Fibroblast of lung (primary cell): ENCODE results near the gene FGF14. TPM values are rescaled to one million over a fixed set of nuclear protein-coding genes. Genes with fewer than 3 reads are reported as not detected.
A peak's percentile ranks its signal among the peaks of the same experiment; 100 is the strongest.
"Not testable (repeated sequence)": the region's sequence is repeated elsewhere in the genome, so short reads cannot be mapped to it uniquely, and the experiment has no call there.

ENCODE experiments used
- DNase-seq, 2 donors: peaks; one replicate each; pipeline versions ENCODE4 v3.0.0 to v3.0.0-alpha.2; 2010; ENCODE audit warnings: low read depth in 2 of 2
- H2AFZ ChIP-seq: 2 replicates; pipeline ENCODE4 v1.5.1; 2012; ENCODE audit warnings: low read length, control low read depth, inconsistent platforms
- H3K27ac ChIP-seq: 2 replicates; pipeline ENCODE4 v1.5.1; 2011; ENCODE audit warnings: low read length, control low read depth; ENCODE audit not compliant: insufficient read depth
- H3K27me3 ChIP-seq: 2 replicates; pipeline ENCODE4 v1.5.1; 2011; ENCODE audit warnings: mild to moderate bottlenecking, low read length; ENCODE audit not compliant: control insufficient read depth, insufficient read depth
- H3K36me3 ChIP-seq: 2 replicates; pipeline ENCODE4 v1.5.1; 2011; ENCODE audit warnings: low read length; ENCODE audit not compliant: control insufficient read depth, insufficient read depth
- H3K4me1 ChIP-seq: 2 replicates; pipeline ENCODE4 v1.5.1; 2011; ENCODE audit warnings: low read length; ENCODE audit not compliant: control insufficient read depth, insufficient read depth; ENCODE audit errors: extremely low read depth
- H3K4me2 ChIP-seq: 2 replicates; pipeline ENCODE4 v1.5.1; 2011; ENCODE audit warnings: low read length, control low read depth; ENCODE audit not compliant: insufficient read depth; ENCODE audit errors: extremely low read depth
- H3K4me3 ChIP-seq, 4 experiments: fragments of 200-600 bp in 1 of 4; sonication (generic) in 1 of 4; replicated peaks in 1 of 4; 2 replicates each; pipeline ENCODE4 v1.5.1; 2011 to 2016; ENCODE audit warnings: low read length in 4 of 4, low read depth in 3 of 4, mild to moderate bottlenecking in 3 of 4, control low read depth in 2 of 4, inconsistent platforms in 1 of 4, mixed read lengths in 1 of 4; ENCODE audit not compliant: insufficient read depth in 1 of 4; ENCODE audit errors: control extremely low read depth in 1 of 4
- H3K79me2 ChIP-seq: 2 replicates; pipeline ENCODE4 v1.5.1; 2012; ENCODE audit warnings: mild to moderate bottlenecking, low read length, inconsistent platforms; ENCODE audit not compliant: control insufficient read depth, insufficient read depth
- H3K9ac ChIP-seq: 2 replicates; pipeline ENCODE4 v1.5.1; 2011; ENCODE audit warnings: mild to moderate bottlenecking, low read length, control low read depth; ENCODE audit not compliant: insufficient read depth
- H3K9me3 ChIP-seq: 2 replicates; pipeline ENCODE4 v1.5.1; 2012; ENCODE audit warnings: low read depth, low read length; ENCODE audit not compliant: control insufficient read depth, insufficient read depth
- H4K20me1 ChIP-seq: 2 replicates; pipeline ENCODE4 v1.5.1; 2011; ENCODE audit warnings: low read length; ENCODE audit not compliant: control insufficient read depth, insufficient read depth; ENCODE audit errors: extremely low read depth
- CTCF ChIP-seq, 2 donors: IDR thresholded peaks in 1 of 2; conservative IDR thresholded peaks in 1 of 2; 1 replicate in 1 of 2; 2 replicates in 1 of 2; pipeline ENCODE4 v1.5.1; 2011 to 2012; ENCODE audit warnings: low read length in 2 of 2, control low read depth in 1 of 2, inconsistent platforms in 1 of 2, low read depth in 1 of 2, mild to moderate bottlenecking in 1 of 2
- EZH2 ChIP-seq: IDR thresholded peaks from 2 replicates; pipeline ENCODE4 v1.5.1; 2012; ENCODE audit warnings: low read length, control low read depth, mild to moderate bottlenecking; ENCODE audit errors: missing control alignments
- polyA plus RNA-seq, 2 donors: library from polyadenylated mRNA; depleted of rRNA in 1 of 2; stranded (reverse) in 1 of 2; unstranded in 1 of 2; fragments of >200 nt; gene quantifications; 2 replicates each; pipeline ENCODE4 v1.2.1, GENCODE V29; 2011 to 2012; ENCODE audit warnings: missing spikeins in 1 of 2
- total RNA-seq: library from RNA; depleted of rRNA; stranded (reverse); fragments of >200 nt; gene quantifications from 2 replicates; pipeline ENCODE4 v1.2.1, GENCODE V29; 2014

The FGF14 gene
- total and polyA plus RNA-seq, 2 donors (not counting 1 experiment from before 2014, with no cell fraction given), result 0.94 to 7.8 TPM

GRCh38 chr13:102141625-102142472 lies 260.0 kb downstream of the FGF14 start:
- H3K4me3 ChIP-seq, result no peak overlapping the region
- H4K20me1 ChIP-seq, result no peaks in the 10 kb centered on the region
- H3K27ac ChIP-seq, result no peak overlapping the region
- H3K79me2 ChIP-seq, result no peaks in the 10 kb centered on the region
- no peak overlapping the region for H3K9ac ChIP-seq
- no peaks in the 10 kb centered on the region for H3K36me3 ChIP-seq
- H2AFZ ChIP-seq, result no peak overlapping the region
- DNase-seq, result peak; percentile 23 to 69
- no peaks in the 10 kb centered on the region for H3K9me3 ChIP-seq
- TF ChIP-seq EZH2, result no peak
- TF ChIP-seq CTCF (conservative IDR thresholded peaks at IDR 0.05 in 1 of 2, IDR thresholded peaks at IDR 0.05 in 1 of 2; ENCODE audit: low read depth in 1 of 2, low read length in 2 of 2), result peak; percentile 54 to 76
- H3K27me3 ChIP-seq, result no peaks in the 10 kb centered on the region
- no peak overlapping the region for H3K4me2 ChIP-seq
- H3K4me1 ChIP-seq, result no peaks in the 10 kb centered on the region

- Histone ChIP-seq H3K4me1 (no peaks in the 10 kb centered on the region), H3K27ac (no peak overlapping the region), H3K4me3 (no peak overlapping the region), H4K20me1 (no peaks in the 10 kb centered on the region), H3K36me3 (no peaks in the 10 kb centered on the region), H3K9ac (no peak overlapping the region), H3K79me2 (no peaks in the 10 kb centered on the region), H3K4me2 (no peak overlapping the region), H3K27me3 (no peaks in the 10 kb centered on the region), H2AFZ (no peak overlapping the region), H3K9me3 (no peaks in the 10 kb centered on the region)
- TF ChIP-seq CTCF (conservative IDR thresholded peaks at IDR 0.05 in 1 of 2, IDR thresholded peaks at IDR 0.05 in 1 of 2; ENCODE audit: low read depth in 1 of 2, low read length in 2 of 2), result no peak
- no peak for TF ChIP-seq EZH2
- DNase-seq, result no peak
These were observed 262.2 kb downstream of the FGF14 start for GRCh38 chr13:102139626-102140025.

- H3K4me3 ChIP-seq, result no peak overlapping the region
- DNase-seq, result peak in 1 of 2 donors; percentile 42
- H3K4me2 ChIP-seq, result no peak overlapping the region
- H3K9me3 ChIP-seq, result no peaks in the 10 kb centered on the region
- H2AFZ ChIP-seq, result no peak overlapping the region
- no peak overlapping the region for H3K9ac ChIP-seq
- no peaks in the 10 kb centered on the region for H3K4me1 ChIP-seq
- TF ChIP-seq CTCF (conservative IDR thresholded peaks at IDR 0.05 in 1 of 2, IDR thresholded peaks at IDR 0.05 in 1 of 2; ENCODE audit: low read depth in 1 of 2, low read length in 2 of 2) (no peak), EZH2 (no peak)
- H3K36me3 ChIP-seq, result no peaks in the 10 kb centered on the region
- H3K79me2 ChIP-seq, result no peaks in the 10 kb centered on the region
- H4K20me1 ChIP-seq, result no peaks in the 10 kb centered on the region
- no peaks in the 10 kb centered on the region for H3K27me3 ChIP-seq
- H3K27ac ChIP-seq, result no peak overlapping the region
These were observed 263.1 kb downstream of the FGF14 start for GRCh38 chr13:102138635-102139190.

- H3K4me2 ChIP-seq, H3K36me3 ChIP-seq, H3K27ac ChIP-seq, H4K20me1 ChIP-seq, H2AFZ ChIP-seq, H3K9me3 ChIP-seq, H3K9ac ChIP-seq, H3K4me3 ChIP-seq, H3K27me3 ChIP-seq, DNase-seq, H3K79me2 ChIP-seq, H3K4me1 ChIP-seq: not testable (repeated sequence)
These were observed 263.9 kb downstream of the FGF14 start for GRCh38 chr13:102137904-102138303.
